A673 (cell line): Measurements from ENCODE around the gene FAM50A. TPM values are rescaled to one million over a fixed set of nuclear protein-coding genes. Genes with fewer than 3 reads are reported as not detected.

Source experiments
- BruUV-seq: library from RNA; stranded (reverse); fragments of 400-500 nt; replicated peaks from 2 replicates; lab custom pipeline; 2021; lab: Mats Ljungman, UMichigan
- CTCF ChIA-PET: fragments of 300-600 bp; sonication (Branson Sonifier 250); formaldehyde crosslinking; loops from one replicate; lab custom pipeline; 2022; ENCODE audit warnings: antibody characterized with exemption; lab: Charles Lee
- POLR2A ChIA-PET: fragments of 300-600 bp; sonication (Branson Sonifier 250); formaldehyde crosslinking; loops from one replicate; lab custom pipeline; 2022; ENCODE audit warnings: antibody characterized with exemption; ENCODE audit not compliant: low non-redundant PET; lab: Charles Lee
- DNase-seq: peaks from one replicate; pipeline ENCODE4 v3.0.0-alpha.2; 2015; ENCODE audit warnings: low spot score
- H3K27ac ChIP-seq: fragments of 200-600 bp; sonication (generic); 2 replicates; pipeline ENCODE4 v1.5.1; 2016; ENCODE audit warnings: mixed run types, low read depth, mild to moderate bottlenecking, mixed read lengths, antibody characterized with exemption, low read length; ENCODE audit not compliant: poor library complexity, severe bottlenecking
- H3K27me3 ChIP-seq: fragments of 200-600 bp; sonication (generic); replicated peaks from 2 replicates; pipeline ENCODE4 v1.6.1; 2017; ENCODE audit warnings: mixed run types, low read depth, mild to moderate bottlenecking, mixed read lengths, antibody characterized with exemption, low read length; ENCODE audit not compliant: insufficient read depth, poor library complexity
- H3K36me3 ChIP-seq: fragments of 200-600 bp; sonication (generic); 2 replicates; pipeline ENCODE4 v1.6.1; 2016; ENCODE audit warnings: mixed run types, mild to moderate bottlenecking, mixed read lengths, antibody characterized with exemption, low read length; ENCODE audit not compliant: insufficient read depth, poor library complexity, severe bottlenecking
- H3K4me1 ChIP-seq: fragments of 200-600 bp; sonication (generic); 2 replicates; pipeline ENCODE4 v1.6.1; 2017; ENCODE audit warnings: mixed run types, mild to moderate bottlenecking, mixed read lengths, antibody characterized with exemption, low read length; ENCODE audit not compliant: insufficient read depth, poor library complexity, severe bottlenecking
- H3K4me3 ChIP-seq: fragments of 200-600 bp; sonication (generic); 2 replicates; pipeline ENCODE4 v1.5.1; 2016; ENCODE audit warnings: low read depth, mixed run types, mild to moderate bottlenecking, mixed read lengths, low read length; ENCODE audit not compliant: poor library complexity, severe bottlenecking
- H3K9me3 ChIP-seq: fragments of 200-600 bp; sonication (generic); 2 replicates; pipeline ENCODE4 v1.6.1; 2016; ENCODE audit warnings: mixed run types, low read depth, mild to moderate bottlenecking, mixed read lengths, antibody characterized with exemption, low read length; ENCODE audit not compliant: poor library complexity, severe bottlenecking
- CTCF ChIP-seq: fragments of 300-800, 200-600 bp; sonication (generic); conservative IDR thresholded peaks from 2 replicates; pipeline ENCODE4 v1.5.1; 2017; ENCODE audit warnings: low read depth, mild to moderate bottlenecking, antibody characterized with exemption, low read length, moderate library complexity, mixed read lengths
- EZH2 ChIP-seq: fragments of 200-600 bp; sonication (generic); IDR thresholded peaks from 2 replicates; pipeline ENCODE4 v1.6.1; 2017; ENCODE audit warnings: borderline replicate concordance, low read depth, mild to moderate bottlenecking, mixed read lengths, antibody characterized with exemption, low read length; ENCODE audit not compliant: poor library complexity, severe bottlenecking
- intact Hi-C: fragments of 100-400 bp; cut with micrococcal nuclease; formaldehyde crosslinking; loops from one replicate; pipeline ENCODE4 v1.10.0; 2022; ENCODE audit not compliant: unreplicated experiment
- total RNA-seq: library from RNA; stranded (reverse); gene quantifications from 2 replicates; pipeline ENCODE4 v1.2.3, GENCODE V29; 2021

FAM50A gene
- total RNA-seq, 1 experiment from 2014 or later: 83.7 TPM

- Histone ChIP-seq H3K9me3 (no peaks in the 10 kb centered on the region), H3K4me3 (no peak overlapping the region), H3K36me3 (no peaks in the 10 kb centered on the region), H3K4me1 (no peaks in the 10 kb centered on the region), H3K27ac (no peak overlapping the region), H3K27me3 (no peaks in the 10 kb centered on the region)
- no peak for DNase-seq
- TF ChIP-seq EZH2 (no peak), CTCF (no peak)
- POLR2A ChIA-PET: no interaction called here
- CTCF ChIA-PET: no interaction called here
- intact Hi-C loops: no loop called here
- BruUV-seq: no TSS peak
These were observed 24.8 kb upstream of the FAM50A start for GRCh38 chrX:154419189-154419588.

GRCh38 chrX:154419688-154420401 is 24.1 kb upstream of the FAM50A start:
- TF ChIP-seq CTCF: no peak
- TF ChIP-seq EZH2: no peak
- H3K9me3 ChIP-seq: no peaks in the 10 kb centered on the region
- no peak overlapping the region for H3K27ac ChIP-seq
- no peak overlapping the region for H3K4me3 ChIP-seq
- ChIA-PET CTCF (no interaction called here), POLR2A (no interaction called here)
- BruUV-seq: no TSS peak
- intact Hi-C loops: no loop called here
- no peak for DNase-seq
- no peaks in the 10 kb centered on the region for H3K27me3 ChIP-seq
- no peaks in the 10 kb centered on the region for H3K4me1 ChIP-seq
- H3K36me3 ChIP-seq: no peaks in the 10 kb centered on the region

GRCh38 chrX:154420402-154420756 is 23.6 kb upstream of the FAM50A start:
- no TSS peak for BruUV-seq
- intact Hi-C loops: no loop called here
- H3K27me3 ChIP-seq: no peaks in the 10 kb centered on the region
- no peaks in the 10 kb centered on the region for H3K4me1 ChIP-seq
- no peak for DNase-seq
- POLR2A ChIA-PET: no interaction called here
- no peaks in the 10 kb centered on the region for H3K9me3 ChIP-seq
- CTCF ChIA-PET: no interaction called here
- H3K4me3 ChIP-seq: no peak overlapping the region
- H3K36me3 ChIP-seq: no peaks in the 10 kb centered on the region
- no peak overlapping the region for H3K27ac ChIP-seq
- no peak for TF ChIP-seq EZH2
- no peak for TF ChIP-seq CTCF
